Neutrophil (primary cell): Measurements from ENCODE around the gene GRK4.

Experiments
- H3K27ac ChIP-seq: fragments of 200-600 bp; sonication (generic); 2 replicates; pipeline ENCODE4 v1.5.1; 2016; ENCODE audit warnings: mild to moderate bottlenecking, moderate library complexity
- H3K27me3 ChIP-seq: fragments of 200-600 bp; sonication (generic); 2 replicates; pipeline ENCODE4 v1.6.0; 2016; ENCODE audit warnings: mild to moderate bottlenecking
- H3K36me3 ChIP-seq: fragments of 200-600 bp; sonication (generic); 2 replicates; pipeline ENCODE4 v1.5.1; 2017
- H3K4me1 ChIP-seq, 2 experiments: fragments of 200-600 bp in 1 of 2; sonication (generic) in 1 of 2; 1 replicate in 1 of 2; 2 replicates in 1 of 2; pipeline versions ENCODE4 v1.5.1 to v1.6.1; 2013 to 2016; ENCODE audit warnings: low read depth in 1 of 2, low read length in 1 of 2, mild to moderate bottlenecking in 1 of 2, moderate library complexity in 1 of 2; ENCODE audit not compliant: control insufficient read depth in 1 of 2, insufficient read depth in 1 of 2
- H3K4me3 ChIP-seq, 2 experiments: fragments of 200-600 bp in 1 of 2; sonication (generic) in 1 of 2; 1 replicate in 1 of 2; 2 replicates in 1 of 2; pipeline ENCODE4 v1.5.1; 2013 to 2016; ENCODE audit warnings: low read depth in 1 of 2, low read length in 1 of 2, mild to moderate bottlenecking in 1 of 2, moderate library complexity in 1 of 2
- H3K9me3 ChIP-seq: fragments of 200-600 bp; sonication (generic); 2 replicates; pipeline ENCODE4 v1.5.1; 2016
- TF ChIP-seq, protein P1 (sequence below): fragments of 200-600 bp; sonication (generic); IDR thresholded peaks from 2 replicates; pipeline ENCODE4 v1.5.1; 2016; ENCODE audit warnings: antibody characterized with exemption

The GRK4 gene

DNA sequence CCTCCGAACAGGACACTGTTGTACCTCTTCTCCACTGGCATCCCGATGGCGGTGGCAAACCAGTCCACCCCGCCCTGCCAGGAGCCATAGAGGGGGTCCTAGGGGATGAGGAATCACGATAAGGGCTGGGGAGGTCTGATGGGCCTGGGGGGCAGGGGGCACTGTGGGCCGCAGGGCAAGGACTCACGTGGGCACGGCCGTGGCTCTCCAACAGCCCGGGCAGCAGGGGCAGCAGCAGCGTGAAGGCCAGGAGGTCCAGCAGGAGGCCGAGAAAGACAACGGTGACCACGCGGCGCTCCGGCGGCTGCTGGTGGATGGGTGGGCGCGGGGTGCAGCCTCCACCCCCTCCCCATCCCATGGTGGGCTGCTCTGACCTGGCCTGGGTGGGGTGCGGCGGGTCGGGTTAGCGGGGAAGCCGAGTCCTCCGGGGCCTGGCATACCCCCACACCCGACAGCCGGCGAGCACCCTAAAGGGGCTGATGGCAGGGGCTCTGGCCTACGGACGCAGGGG lies 29.8 kb upstream of the GRK4 start:
- TF ChIP-seq, protein P1, sequence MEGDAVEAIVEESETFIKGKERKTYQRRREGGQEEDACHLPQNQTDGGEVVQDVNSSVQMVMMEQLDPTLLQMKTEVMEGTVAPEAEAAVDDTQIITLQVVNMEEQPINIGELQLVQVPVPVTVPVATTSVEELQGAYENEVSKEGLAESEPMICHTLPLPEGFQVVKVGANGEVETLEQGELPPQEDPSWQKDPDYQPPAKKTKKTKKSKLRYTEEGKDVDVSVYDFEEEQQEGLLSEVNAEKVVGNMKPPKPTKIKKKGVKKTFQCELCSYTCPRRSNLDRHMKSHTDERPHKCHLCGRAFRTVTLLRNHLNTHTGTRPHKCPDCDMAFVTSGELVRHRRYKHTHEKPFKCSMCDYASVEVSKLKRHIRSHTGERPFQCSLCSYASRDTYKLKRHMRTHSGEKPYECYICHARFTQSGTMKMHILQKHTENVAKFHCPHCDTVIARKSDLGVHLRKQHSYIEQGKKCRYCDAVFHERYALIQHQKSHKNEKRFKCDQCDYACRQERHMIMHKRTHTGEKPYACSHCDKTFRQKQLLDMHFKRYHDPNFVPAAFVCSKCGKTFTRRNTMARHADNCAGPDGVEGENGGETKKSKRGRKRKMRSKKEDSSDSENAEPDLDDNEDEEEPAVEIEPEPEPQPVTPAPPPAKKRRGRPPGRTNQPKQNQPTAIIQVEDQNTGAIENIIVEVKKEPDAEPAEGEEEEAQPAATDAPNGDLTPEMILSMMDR = no peak
- peaks cover 41 to 48% of the 10 kb centered on the region in 2 experiments for H3K4me1 ChIP-seq
- H3K27me3 ChIP-seq = no peaks in the 10 kb centered on the region
- H3K27ac ChIP-seq = peak overlapping the region; percentile 88
- H3K9me3 ChIP-seq = no peaks in the 10 kb centered on the region
- H3K36me3 ChIP-seq = peaks cover 40% of the 10 kb centered on the region
- H3K4me3 ChIP-seq = peak overlapping the region; percentile 55 to 90

DNA sequence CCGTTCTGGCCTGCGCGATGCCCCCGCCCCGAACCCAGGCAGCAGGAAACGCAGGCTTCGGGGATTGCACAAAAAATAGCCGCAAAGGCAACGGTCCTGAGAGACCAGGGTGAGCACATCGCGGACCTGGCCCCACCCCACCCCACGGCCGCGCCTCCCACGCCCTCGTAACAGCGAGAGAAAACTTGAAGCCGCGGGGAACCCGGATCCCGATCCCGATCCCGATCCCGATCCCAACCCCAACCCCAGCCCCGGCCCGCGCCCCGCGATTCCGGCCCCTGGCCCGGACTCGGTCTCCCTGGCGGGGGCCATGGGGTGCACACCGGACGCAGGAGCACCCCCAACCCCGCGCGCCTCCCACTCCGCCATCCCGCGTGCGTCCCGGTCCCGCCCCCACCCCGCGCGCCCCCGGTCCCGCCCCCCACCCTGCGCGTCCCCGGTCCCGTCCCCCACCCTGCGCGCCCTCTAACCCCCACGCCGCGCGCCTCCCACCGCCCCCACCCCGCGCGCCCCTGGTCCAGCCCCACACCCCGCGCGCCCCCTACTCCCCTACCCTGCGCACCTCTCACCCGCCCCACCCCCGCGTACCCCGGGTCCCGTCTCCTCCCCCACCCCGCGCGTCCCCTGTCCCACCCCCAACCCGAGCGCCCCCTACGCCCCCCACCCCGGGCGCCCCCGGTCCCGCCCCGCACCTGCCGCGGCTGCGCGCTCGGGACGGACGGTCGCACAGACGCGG lies 29.1 kb upstream of the GRK4 start:
- Histone ChIP-seq H3K9me3 (no peaks in the 10 kb centered on the region), H3K4me1 (peaks cover 41 to 48% of the 10 kb centered on the region in 2 experiments), H3K27ac (peak overlapping the region; percentile 88), H3K36me3 (peaks cover 40% of the 10 kb centered on the region), H3K4me3 (peak overlapping the region; percentile 90 to 94), H3K27me3 (no peaks in the 10 kb centered on the region)
- TF ChIP-seq, protein P1 = no peak

DNA sequence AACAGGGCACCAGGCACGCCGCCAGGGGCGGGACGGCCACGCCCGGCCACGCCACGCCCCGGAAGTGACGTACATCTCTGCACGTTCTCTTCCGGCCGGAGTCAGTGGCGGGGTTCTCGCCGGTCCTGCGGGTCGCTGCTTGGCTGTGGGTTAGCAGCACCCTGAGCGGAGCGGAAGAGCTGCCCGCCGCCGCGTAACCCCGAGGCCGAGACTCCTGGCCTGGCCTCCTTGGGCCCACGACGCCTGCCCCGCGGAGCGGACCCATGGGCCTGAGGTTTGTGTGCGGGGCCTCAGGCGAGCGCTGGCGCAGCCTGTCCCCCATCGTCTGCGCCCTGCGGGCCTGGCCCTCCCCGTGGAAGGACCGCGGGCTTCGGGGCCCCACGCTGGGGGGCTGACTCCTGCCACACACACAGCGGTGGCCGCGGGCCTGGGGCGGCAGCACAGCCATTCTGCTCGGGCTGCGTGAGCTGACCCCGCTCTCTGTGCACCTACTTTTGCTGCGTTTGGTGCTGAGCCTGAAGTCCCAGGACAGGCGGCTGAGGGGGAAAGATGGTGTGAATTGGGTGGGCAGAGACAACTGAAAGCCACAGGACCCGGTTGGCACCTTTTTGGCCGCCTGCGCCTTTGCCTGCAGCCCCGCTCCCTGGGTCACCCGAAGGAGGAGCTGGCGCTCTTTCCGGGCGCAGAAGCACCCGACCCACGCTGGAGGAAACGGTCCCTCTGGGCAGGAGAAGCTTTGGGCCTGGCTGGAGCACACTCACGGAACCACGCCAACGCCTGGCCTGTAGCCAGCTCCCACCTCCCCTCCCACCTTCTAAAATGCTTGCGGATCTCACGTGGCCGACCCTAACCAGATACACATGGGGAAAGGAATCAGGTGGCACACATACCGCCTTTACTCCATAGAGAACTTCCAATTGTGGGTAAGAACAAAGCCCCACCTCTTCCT lies 28.3 kb upstream of the GRK4 start:
- H3K36me3 ChIP-seq = peaks cover 40% of the 10 kb centered on the region
- H3K4me3 ChIP-seq = peak overlapping the region; percentile 90 to 94
- H3K27ac ChIP-seq = peak overlapping the region; percentile 88
- no peaks in the 10 kb centered on the region for H3K9me3 ChIP-seq
- TF ChIP-seq, protein P1 = peak; percentile 57
- peaks cover 41 to 48% of the 10 kb centered on the region in 2 experiments for H3K4me1 ChIP-seq
- H3K27me3 ChIP-seq = no peaks in the 10 kb centered on the region

DNA sequence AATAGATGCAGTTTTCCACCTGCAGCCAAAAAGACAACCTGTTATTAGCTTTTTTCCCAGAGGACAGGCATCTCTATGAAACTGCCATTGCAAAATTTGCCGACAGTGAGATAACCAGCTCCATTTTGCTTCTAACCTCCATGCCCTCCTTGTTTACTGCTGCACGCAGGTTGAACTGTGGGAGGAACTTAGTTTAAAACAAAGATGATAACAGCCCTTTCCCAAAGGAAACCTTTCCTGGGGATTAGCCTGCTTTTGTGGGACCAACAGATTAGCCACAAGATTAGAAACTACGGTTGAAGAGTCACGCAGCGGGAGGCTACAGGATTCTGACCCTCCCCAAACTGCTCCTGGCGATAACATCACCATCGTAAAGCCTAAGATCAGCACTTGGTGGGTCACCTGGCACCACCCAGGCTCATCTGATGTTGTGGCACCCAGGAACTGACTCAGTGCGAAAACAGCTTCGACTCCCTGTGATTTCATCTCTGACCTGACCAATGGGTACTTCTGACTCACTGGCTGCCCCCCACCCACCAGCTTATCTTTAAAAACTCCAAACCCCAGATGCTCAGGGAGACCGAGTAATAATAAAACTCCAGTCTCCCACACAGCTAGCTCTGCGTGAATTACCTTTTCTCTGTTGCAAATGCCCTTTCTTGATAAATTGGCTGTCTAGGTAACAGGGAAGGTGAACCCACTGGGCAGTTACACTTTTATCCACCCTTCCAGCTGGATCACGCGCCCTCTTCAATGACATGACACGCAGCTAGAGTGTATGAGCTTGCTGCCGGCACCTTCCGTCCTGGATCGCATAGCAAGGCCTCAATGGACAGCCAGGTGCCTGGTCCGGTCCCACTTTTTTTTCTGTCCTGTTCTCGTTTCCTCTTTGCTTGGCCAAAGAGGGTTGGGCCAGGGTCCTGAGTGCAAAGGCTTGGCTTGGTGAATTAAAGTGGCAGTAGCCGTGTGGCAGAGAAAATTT lies 27.3 kb upstream of the GRK4 start:
- Histone ChIP-seq H3K9me3 (no peaks in the 10 kb centered on the region), H3K27me3 (no peaks in the 10 kb centered on the region), H3K27ac (peak overlapping the region; percentile 88), H3K4me3 (peak overlapping the region; percentile 90 to 94), H3K36me3 (peaks cover 40% of the 10 kb centered on the region), H3K4me1 (peaks cover 40 to 45% of the 10 kb centered on the region in 2 experiments)
- TF ChIP-seq, protein P1 = no peak

GRCh38 chr4:2936773-2937145 lies 26.6 kb upstream of the GRK4 start:
- no peak overlapping the region for H3K4me3 ChIP-seq
- TF ChIP-seq, protein P1 = no peak
- H3K27ac ChIP-seq = no peak overlapping the region

More at GRCh38 chr4:2936773-2937145, 26.6 kb upstream of the GRK4 start:
- peaks cover 43% of the 10 kb centered on the region for H3K36me3 ChIP-seq
- no peaks in the 10 kb centered on the region for H3K27me3 ChIP-seq
- H3K4me1 ChIP-seq = peaks cover 33 to 38% of the 10 kb centered on the region in 2 experiments
- no peaks in the 10 kb centered on the region for H3K9me3 ChIP-seq
